Esophagus squamous epithelium (tissue), 5 donors: Measurements from ENCODE around the gene VCL. TPM values are rescaled to one million over a fixed set of nuclear protein-coding genes. Genes with fewer than 3 reads are reported as not detected.
"Not testable (repeated sequence)": the region's sequence is repeated elsewhere in the genome, so short reads cannot be mapped to it uniquely, and the experiment has no call there.

Source experiments
- DNase-seq: peaks from one replicate; lab custom pipeline; 2025; lab: John Stamatoyannopoulos, UW
- H3K27ac ChIP-seq, 4 donors: fragments of 200-600 bp; sonication (generic); one replicate each; pipeline ENCODE4 v1.5.1; 2016 to 2019; ENCODE audit warnings: mild to moderate bottlenecking in 1 of 4
- H3K27me3 ChIP-seq, 4 donors: fragments of 200-600 bp; sonication (generic); 1 replicate in 3 of 4; 2 replicates in 1 of 4; pipeline versions ENCODE4 v1.5.1 to v1.6.0; 2017 to 2021; ENCODE audit warnings: antibody characterized with exemption in 1 of 4
- H3K36me3 ChIP-seq, 3 donors: fragments of 200-600 bp; sonication (generic); one replicate each; pipeline ENCODE4 v1.5.1; 2016 to 2019
- H3K4me1 ChIP-seq, 3 donors: fragments of 200-600 bp; sonication (generic); one replicate each; pipeline ENCODE4 v1.5.1; 2017 to 2019
- H3K4me3 ChIP-seq, 4 donors: fragments of 200-600 bp; sonication (generic); 1 replicate in 3 of 4; 2 replicates in 1 of 4; pipeline ENCODE4 v1.5.1; 2016 to 2019; ENCODE audit warnings: mild to moderate bottlenecking in 2 of 4, moderate library complexity in 1 of 4
- H3K9me3 ChIP-seq, 3 donors: fragments of 200-600 bp; sonication (generic); one replicate each; pipeline ENCODE4 v1.5.1; 2016 to 2019
- CTCF ChIP-seq, 6 experiments: fragments of 450-650 bp in 4 of 6; fragments of 200-600 bp in 2 of 6; sonication (generic) in 2 of 6; IDR thresholded peaks; one replicate each; pipeline ENCODE4 v1.5.1; 2016 to 2019; ENCODE audit warnings: antibody characterized with exemption in 6 of 6, mild to moderate bottlenecking in 4 of 6, moderate library complexity in 4 of 6
- POLR2A ChIP-seq, 4 donors: fragments of 450-650 bp; IDR thresholded peaks; one replicate each; pipeline ENCODE4 v1.6.1; 2017; ENCODE audit warnings: antibody characterized with exemption in 4 of 4, mild to moderate bottlenecking in 4 of 4, moderate library complexity in 3 of 4
- WGBS, 2 donors: methylation state at CpG; one replicate each; pipeline ENCODE4 v1.1.5; 2018; 5-methylcytosine and 5-hydroxymethylcytosine counted together
- intact Hi-C: fragments of 100-400 bp; cut with DNase I; formaldehyde crosslinking; loops from one replicate; pipeline ENCODE4 v1.15.0; 2022
- total RNA-seq, 4 donors: library from RNA; depleted of rRNA; stranded (reverse); fragments of >200 nt; gene quantifications; one replicate each; pipeline ENCODE4 v1.1.0, GENCODE V29; 2016
- donor health status: DM: yes; HTN: yes; CAD: no.

The VCL gene
- total RNA-seq, 4 donors from 2014 or later, result 64.8 to 143 (median 75.0) TPM

GRCh38 chr10:74026428-74027015, 28.6 kb downstream of the VCL start:
- intact Hi-C loops, result no loop called here
- 34 to 51% methylated on average over 3 of the region's 3 CpGs for WGBS, 2 donors
- Histone ChIP-seq H3K9me3 (no peaks in the 10 kb centered on the region), H3K36me3 (no peaks in the 10 kb centered on the region), H3K4me1 (peaks cover 0 to 72% (median 17%) of the 10 kb centered on the region in 3 donors), H3K27me3 (no peaks in the 10 kb centered on the region), H3K4me3 (no peak overlapping the region), H3K27ac (no peak overlapping the region)
- DNase-seq, result no peak
- TF ChIP-seq POLR2A (IDR thresholded peaks at IDR 0.05) (no peak), CTCF (IDR thresholded peaks at IDR 0.05) (no peak)

GRCh38 chr10:74027702-74028101, 29.8 kb downstream of the VCL start:
- WGBS, 2 donors, result 96% methylated on average over 2 of the region's 2 CpGs
- Histone ChIP-seq H3K27me3 (no peaks in the 10 kb centered on the region), H3K4me1 (peaks cover 0 to 76% (median 12%) of the 10 kb centered on the region in 3 donors), H3K36me3 (no peaks in the 10 kb centered on the region), H3K4me3 (no peak overlapping the region), H3K9me3 (no peaks in the 10 kb centered on the region), H3K27ac (no peak overlapping the region)
- TF ChIP-seq CTCF (IDR thresholded peaks at IDR 0.05) (no peak), POLR2A (IDR thresholded peaks at IDR 0.05) (no peak)
- intact Hi-C loops, result no loop called here
- no peak for DNase-seq

- peak overlapping the region in 1 of 4 donors; percentile 27 for H3K27ac ChIP-seq
- no peak for DNase-seq
- peaks cover 0 to 64% (median 9%) of the 10 kb centered on the region in 3 donors for H3K4me1 ChIP-seq
Measured at GRCh38 chr10:74029943-74030342, 32.0 kb downstream of the VCL start.

GRCh38 chr10:74032208-74032607, 34.3 kb downstream of the VCL start:
- Histone ChIP-seq H3K4me1 (peaks cover 0 to 49% (median 0%) of the 10 kb centered on the region in 3 donors), H3K27ac (peak overlapping the region in 2 of 4 donors; percentile 9 to 20)
- DNase-seq, H3K4me3 ChIP-seq, intact Hi-C loops, H3K36me3 ChIP-seq, H3K9me3 ChIP-seq, H3K27me3 ChIP-seq: not testable (repeated sequence)
- WGBS, 2 donors, result 53 to 58% methylated on average over 1 of the region's 1 CpG

More at GRCh38 chr10:74029943-74030342, 32.0 kb downstream of the VCL start:
- intact Hi-C loops, result no loop called here
- H3K4me3 ChIP-seq, result no peak overlapping the region
- 68 to 92% methylated on average over 1 of the region's 1 CpG for WGBS, 2 donors
- H3K36me3 ChIP-seq, result peaks cover 0 to 4% (median 0%) of the 10 kb centered on the region in 3 donors
- TF ChIP-seq POLR2A (IDR thresholded peaks at IDR 0.05) (no peak), CTCF (IDR thresholded peaks at IDR 0.05) (no peak)
- no peaks in the 10 kb centered on the region for H3K27me3 ChIP-seq
- no peaks in the 10 kb centered on the region for H3K9me3 ChIP-seq

- intact Hi-C loops, result no loop called here
- WGBS, 2 donors, result 67 to 79% methylated on average over 3 of the region's 3 CpGs
- no peak for TF ChIP-seq POLR2A (IDR thresholded peaks at IDR 0.05)
- TF ChIP-seq CTCF (IDR thresholded peaks at IDR 0.05), result no peak
- DNase-seq, result no peak
- Histone ChIP-seq H3K4me1 (peaks cover 0 to 53% (median 0%) of the 10 kb centered on the region in 3 donors), H3K4me3 (no peak overlapping the region), H3K36me3 (peaks cover 0 to 10% (median 4%) of the 10 kb centered on the region in 3 donors), H3K9me3 (no peaks in the 10 kb centered on the region), H3K27me3 (no peaks in the 10 kb centered on the region), H3K27ac (no peak overlapping the region)
Measured at GRCh38 chr10:74032900-74033655, 35.2 kb downstream of the VCL start.
